Activated T-cell treated with anti-CD3 and anti-CD28 coated beads for 48 hours (primary cell): ENCODE data around the gene RBM34.

Source experiments
- DNase-seq: peaks from one replicate; pipeline ENCODE4 v3.0.0-alpha.2; 2020; ENCODE audit warnings: low read depth

The RBM34 gene

GRCh38 chr1:235156265-235156664, 4.8 kb downstream of the RBM34 start:
- no peak for DNase-seq

- DNase-seq = no peak
Observed at GRCh38 chr1:235152235-235152634, 8.8 kb downstream of the RBM34 start.

GRCh38 chr1:235151033-235151432, 10.0 kb downstream of the RBM34 start:
- DNase-seq = no peak

DNA sequence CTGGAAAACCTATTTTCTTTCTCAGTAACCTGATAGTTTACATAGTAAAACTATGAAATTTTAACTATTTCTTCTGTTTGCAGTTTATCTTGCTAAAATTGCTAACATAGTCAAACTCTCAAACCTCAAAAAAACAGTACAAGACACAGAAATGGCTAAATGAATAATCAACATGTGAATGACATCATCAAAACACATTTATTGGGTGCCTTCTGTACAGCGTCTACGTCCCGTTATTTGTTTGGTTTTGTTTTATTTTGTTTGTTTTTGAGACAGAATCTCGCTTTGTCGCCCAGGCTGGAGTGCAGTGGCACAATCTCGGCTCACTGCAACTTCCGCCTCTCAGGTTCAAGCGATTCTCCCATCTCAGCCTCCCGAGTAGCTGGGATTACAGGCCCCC, 11.2 kb downstream of the RBM34 start:
- DNase-seq = no peak

- no peak for DNase-seq
Observed at GRCh38 chr1:235147269-235147668, 13.8 kb downstream of the RBM34 start.

GRCh38 chr1:235145639-235146038, 15.4 kb downstream of the RBM34 start:
- DNase-seq = no peak

GRCh38 chr1:235142991-235143390, 18.1 kb downstream of the RBM34 start:
- no peak for DNase-seq

GRCh38 chr1:235139315-235139714, 21.7 kb downstream of the RBM34 start:
- DNase-seq = no peak

DNA sequence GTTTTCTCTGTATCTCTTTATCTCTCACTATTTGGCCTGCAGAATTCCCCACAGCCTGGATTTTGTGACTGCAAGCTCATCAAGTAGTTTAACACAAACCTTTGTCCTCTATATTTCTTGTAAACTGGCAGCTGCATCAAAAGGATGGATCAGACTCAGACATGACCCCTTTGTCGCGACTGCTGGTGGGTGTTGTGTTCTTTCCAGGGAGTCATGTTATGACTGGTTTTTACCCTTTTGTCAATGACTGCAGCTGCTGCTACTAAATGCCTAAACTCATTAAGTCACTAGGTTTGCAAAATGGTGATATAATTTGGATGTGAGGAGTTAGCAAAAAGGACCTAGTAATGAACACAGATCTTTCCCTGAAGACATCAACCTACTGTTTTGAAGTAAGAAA, 22.2 kb downstream of the RBM34 start:
- DNase-seq = peak; percentile 31

DNA sequence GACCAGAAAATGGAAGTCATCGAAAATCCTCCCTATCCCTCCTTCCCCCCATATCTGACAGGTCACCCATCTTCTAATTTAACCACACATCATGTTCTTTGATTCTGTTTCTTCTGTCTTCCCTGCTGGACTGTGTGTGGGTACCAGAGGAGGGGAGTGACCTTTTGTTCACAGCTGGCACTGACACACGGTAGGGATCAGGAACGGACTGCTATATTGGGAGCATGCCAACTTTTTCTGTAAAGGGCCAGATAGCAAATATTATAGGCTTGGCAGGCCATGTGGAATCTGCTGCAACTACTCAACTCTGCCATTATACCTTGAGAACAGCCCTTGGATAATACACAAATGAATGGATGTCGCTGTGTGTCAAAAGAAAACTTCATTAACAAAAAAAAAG, 24.9 kb downstream of the RBM34 start:
- DNase-seq = no peak

GRCh38 chr1:235134171-235134570, 26.9 kb downstream of the RBM34 start:
- DNase-seq = no peak

GRCh38 chr1:235133086-235133485, 28.0 kb downstream of the RBM34 start:
- DNase-seq = no peak

DNA sequence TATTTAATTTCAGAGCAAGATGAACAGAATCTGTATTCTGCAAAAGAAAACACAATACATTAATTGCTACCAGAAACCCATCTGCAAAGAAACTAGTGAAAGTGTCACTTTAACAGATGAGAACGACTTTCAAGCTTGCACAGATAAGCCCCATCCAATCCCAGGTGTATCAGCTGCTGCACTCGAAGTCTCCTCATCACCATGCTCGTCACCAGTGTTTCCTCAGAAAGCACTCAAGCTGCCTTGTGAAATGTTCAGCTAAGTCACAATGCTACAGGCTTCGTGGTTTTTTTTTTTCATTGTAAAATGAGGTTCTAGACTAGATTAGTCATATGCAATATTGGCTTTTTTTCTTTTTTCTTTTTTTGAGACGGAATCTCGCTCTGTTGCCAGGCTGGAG, 29.1 kb downstream of the RBM34 start:
- no peak for DNase-seq

DNA sequence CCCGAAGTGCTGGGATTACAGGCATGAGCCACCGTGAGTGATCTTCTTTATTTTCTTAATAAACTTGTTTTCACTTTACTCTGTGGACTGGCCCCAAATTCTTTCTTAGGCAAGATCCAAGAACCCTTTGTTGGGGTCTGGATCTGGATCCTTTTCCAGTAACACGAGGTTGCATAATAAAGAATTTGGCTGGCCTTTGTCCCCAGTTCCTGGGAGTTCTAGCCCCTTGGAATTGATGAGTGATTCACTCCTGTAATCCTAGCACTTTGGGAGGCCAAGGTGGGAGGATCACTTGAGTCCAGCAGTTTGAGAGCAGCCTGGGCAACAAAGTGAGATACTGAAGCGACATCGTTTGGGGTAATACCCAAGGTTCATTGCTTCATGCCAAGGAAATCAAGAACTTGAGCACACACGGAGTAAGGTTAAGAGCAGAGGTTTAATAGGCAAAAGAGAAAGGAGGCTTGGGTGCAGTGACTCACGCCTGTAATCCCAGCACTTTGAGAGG, 30.2 kb downstream of the RBM34 start:
- DNase-seq = no peak

- DNase-seq = no peak
Observed at GRCh38 chr1:235129774-235130570, 31.1 kb downstream of the RBM34 start.

DNA sequence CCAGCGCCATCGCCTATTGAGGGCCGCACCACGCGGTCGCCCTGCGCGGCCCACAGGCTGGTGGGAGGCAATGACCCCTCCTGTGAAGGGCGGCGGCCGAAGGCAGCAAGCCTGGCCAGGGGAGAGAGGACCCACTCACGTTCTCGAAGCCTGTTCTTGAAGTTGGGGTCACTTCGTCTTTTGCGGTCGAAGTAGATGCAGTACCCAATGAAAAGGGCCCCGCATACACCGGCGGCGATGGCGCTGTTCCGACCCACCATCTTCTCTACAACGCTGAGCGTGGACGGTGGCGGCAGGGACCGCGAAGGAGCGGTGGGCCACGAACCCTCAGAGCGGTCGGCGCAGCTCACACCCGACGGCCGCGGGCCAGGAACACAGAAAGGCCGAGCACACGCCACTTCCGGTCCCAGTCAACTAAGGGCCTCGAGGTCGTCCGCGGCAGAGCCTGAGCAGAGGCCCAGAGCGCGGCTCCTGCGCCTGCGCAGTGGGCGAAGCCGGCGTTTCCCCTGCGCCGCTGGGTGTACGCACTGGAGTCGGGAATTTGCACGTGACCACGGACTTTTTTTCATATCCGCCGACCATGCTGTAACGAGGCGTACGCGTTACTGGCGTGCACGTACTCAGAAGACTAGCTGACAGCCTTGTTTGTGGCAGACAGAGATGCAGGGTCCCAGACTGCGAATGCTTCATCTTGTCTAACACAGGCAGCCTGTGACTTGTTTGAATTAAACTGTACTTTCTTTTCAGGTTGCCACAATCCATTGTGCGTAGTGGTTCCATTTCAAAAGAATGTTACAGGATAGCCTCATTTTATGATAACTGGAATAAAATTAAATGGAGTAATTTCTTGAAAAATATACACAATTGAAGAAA, 32.4 kb downstream of the RBM34 start, which contains the start of gene TOMM20:
Gene TOMM20, minus strand, starts transcription at position 382 of the 873 bp plus-strand sequence. Its CDS starts 122 bp downstream, at position 260.
- peak; percentile 96 for DNase-seq

DNA sequence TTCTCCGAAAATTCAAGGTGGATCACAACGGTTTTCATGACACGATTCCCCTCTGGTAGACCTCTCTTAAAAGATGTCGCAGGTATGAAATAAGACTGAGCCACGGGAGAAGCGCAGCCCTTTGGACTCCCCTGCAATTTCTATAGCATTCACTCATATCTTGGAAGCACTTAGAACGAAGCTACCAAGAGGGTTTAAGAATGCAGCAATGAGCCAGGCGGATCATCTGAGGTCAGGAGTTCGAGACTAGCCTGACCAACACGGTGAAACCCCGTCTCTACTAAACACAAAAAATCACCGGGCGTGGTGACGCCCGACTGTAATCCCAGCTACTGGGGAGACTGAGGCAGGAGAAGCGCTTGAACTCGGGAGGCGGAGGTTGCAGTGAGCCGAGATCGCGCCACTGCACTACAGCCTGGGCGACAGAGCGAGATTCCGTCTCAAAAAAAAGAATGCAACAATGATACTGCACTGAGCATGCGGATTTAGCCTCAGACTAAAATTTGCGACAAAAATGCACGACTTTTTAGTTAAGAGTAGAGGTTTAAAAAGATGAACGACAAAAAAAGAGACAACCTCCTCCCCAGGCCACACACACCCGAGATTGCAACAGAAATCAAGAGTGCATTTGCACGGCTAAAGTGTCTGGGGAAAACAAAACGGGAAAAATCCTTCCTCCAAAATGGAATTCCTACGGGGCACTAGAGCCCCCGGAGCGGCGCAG, 33.2 kb downstream of the RBM34 start:
- DNase-seq = no peak

DNA sequence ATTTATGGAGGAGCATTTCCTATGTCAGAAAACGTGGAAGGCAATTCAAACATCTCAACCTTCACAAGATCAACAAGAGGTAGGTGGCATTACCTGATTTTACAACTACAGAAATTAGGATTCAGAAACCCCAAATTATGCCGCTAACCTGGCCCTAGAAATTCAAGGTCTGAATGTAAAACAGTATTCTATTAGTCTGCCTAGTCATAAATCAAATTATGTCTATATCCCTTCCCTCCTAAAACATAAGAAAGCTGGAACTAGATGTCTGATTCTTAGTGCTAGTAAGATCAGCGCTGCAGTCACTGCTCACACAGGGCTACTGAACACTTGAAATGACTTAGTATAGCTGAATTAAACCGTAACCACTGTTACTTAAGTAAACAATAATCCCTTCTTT, 33.8 kb downstream of the RBM34 start:
- DNase-seq = no peak

GRCh38 chr1:235124665-235125064, 36.4 kb downstream of the RBM34 start:
- no peak for DNase-seq

DNA sequence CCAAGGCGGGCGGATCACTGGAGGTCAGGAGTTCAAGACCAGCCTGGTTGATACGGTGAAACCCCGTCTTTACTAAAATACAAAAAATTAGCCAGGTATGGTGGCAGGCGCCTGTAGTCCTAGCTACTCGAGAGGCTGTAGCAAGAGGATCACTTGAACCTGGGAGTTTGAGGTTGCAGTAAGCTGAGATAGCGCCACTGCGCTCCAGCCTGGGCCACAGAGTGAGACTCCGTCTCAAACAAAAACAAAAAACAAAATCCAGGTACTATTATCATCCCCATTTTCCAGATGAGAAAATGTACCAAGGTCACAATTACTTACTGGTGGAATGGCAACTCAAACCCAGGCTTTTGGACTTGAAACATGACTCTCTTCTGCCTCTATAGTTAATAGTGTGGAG, 36.9 kb downstream of the RBM34 start:
- no peak for DNase-seq

DNA sequence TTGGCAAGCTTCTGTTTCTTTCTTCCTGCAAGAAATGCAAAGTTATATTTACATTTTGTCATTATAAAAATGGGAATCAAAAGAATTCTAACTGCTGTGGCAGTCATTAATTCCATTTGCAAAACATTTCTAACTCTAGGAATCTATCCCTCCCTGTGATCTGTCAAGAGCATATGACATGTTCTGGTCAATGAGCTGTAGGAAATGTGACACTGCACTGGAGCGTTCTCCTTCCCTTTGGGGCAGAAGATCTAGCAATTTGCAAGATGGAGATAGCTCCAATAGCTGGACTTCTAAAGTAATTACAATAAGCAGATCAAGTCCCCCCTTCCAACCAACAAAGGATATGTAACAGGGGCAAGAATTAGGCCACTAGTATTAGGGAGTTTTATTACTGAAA, 38.7 kb downstream of the RBM34 start:
- no peak for DNase-seq

DNA sequence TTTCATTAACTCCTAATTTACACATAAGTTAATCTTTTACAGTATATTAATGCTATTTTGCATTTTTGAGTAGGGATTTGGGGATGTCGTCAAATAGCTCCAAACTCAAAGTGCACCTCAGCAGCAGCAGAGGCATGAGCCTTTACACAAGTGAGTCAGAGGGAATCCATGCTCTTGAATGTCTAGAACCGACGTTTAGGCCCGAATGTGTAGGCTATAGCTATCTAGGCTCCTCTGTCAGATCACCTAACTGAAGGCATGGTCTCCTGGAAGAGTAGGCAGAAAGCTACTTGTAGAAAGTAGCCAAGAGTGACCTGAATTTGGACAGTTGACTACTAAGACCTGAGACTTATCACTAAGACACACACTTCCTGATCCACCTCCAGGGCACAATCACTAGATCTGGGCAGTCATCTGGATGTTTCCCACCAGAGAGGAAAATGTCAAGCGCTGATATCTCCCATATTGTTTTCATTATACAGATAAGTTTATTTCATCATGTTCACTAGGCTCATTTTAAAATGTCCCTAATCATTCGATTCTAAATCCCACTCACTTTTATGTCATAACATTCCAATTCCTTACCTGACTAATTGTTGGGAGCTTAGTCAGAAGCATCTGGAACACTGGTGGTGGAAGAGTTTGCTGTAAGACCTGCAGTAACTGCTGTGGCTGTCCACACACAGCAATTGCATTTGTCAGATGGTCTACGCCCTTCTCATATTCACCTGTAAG, 47.7 kb downstream of the RBM34 start:
- no peak for DNase-seq
